DOHH2 (cell line): ENCODE measurements around the gene PCDH9.

ENCODE experiments used
- H3F3A ChIP-seq: fragments of 200-600 bp; sonication (generic), shearing (Covaris generic); 2 replicates; pipeline ENCODE4 v1.6.0; 2016; ENCODE audit warnings: antibody characterized with exemption, mild to moderate bottlenecking; ENCODE audit not compliant: control insufficient read depth, insufficient read depth
- H3K27ac ChIP-seq: fragments of 200-600 bp; sonication (generic); 2 replicates; pipeline ENCODE4 v1.5.1; 2014; ENCODE audit warnings: low read depth, mild to moderate bottlenecking, low read length, moderate library complexity
- H3K27me3 ChIP-seq: fragments of 200-600 bp; sonication (generic); 2 replicates; pipeline ENCODE4 v1.6.1; 2014; ENCODE audit warnings: mild to moderate bottlenecking, low read length, mixed read lengths; ENCODE audit not compliant: control insufficient read depth
- H3K36me3 ChIP-seq: fragments of 200-600 bp; sonication (generic); 2 replicates; pipeline ENCODE4 v1.6.1; 2014; ENCODE audit warnings: mild to moderate bottlenecking, low read length, moderate library complexity, mixed read lengths; ENCODE audit not compliant: control insufficient read depth
- H3K4me1 ChIP-seq: fragments of 200-600 bp; sonication (generic); 2 replicates; pipeline ENCODE4 v1.6.1; 2014; ENCODE audit warnings: mild to moderate bottlenecking, low read length, mixed read lengths; ENCODE audit not compliant: control insufficient read depth
- H3K4me2 ChIP-seq: fragments of 200-600 bp; sonication (generic); 2 replicates; pipeline ENCODE4 v1.6.0; 2014; ENCODE audit warnings: mild to moderate bottlenecking, low read length, moderate library complexity
- H3K4me3 ChIP-seq: fragments of 200-600 bp; sonication (generic); 2 replicates; pipeline ENCODE4 v1.5.1; 2014; ENCODE audit warnings: mild to moderate bottlenecking, low read length, mixed read lengths
- H3K79me2 ChIP-seq: fragments of 200-600 bp; sonication (generic); 2 replicates; pipeline ENCODE4 v1.6.1; 2014; ENCODE audit warnings: mild to moderate bottlenecking, low read length, mixed read lengths; ENCODE audit not compliant: control insufficient read depth
- H3K9me2 ChIP-seq: fragments of 200-600 bp; sonication (generic); replicated peaks from 2 replicates; pipeline ENCODE4 v1.6.1; 2014; ENCODE audit warnings: mild to moderate bottlenecking, low read length, mixed read lengths; ENCODE audit not compliant: control insufficient read depth
- H3K9me3 ChIP-seq: fragments of 200-600 bp; sonication (generic); 2 replicates; pipeline ENCODE4 v1.6.1; 2014; ENCODE audit warnings: antibody characterized with exemption, low read length, mixed read lengths; ENCODE audit not compliant: control insufficient read depth, insufficient read depth
- H4K20me1 ChIP-seq: fragments of 200-600 bp; sonication (generic); 2 replicates; pipeline ENCODE4 v1.6.0; 2014; ENCODE audit warnings: low read depth, mild to moderate bottlenecking, antibody characterized with exemption, low read length, moderate library complexity; ENCODE audit not compliant: control insufficient read depth, insufficient read depth
- CTCF ChIP-seq: fragments of 200-600 bp; sonication (generic); IDR thresholded peaks from one replicate; pipeline ENCODE4 v1.5.1; 2014; ENCODE audit warnings: antibody characterized with exemption, mild to moderate bottlenecking, low read depth, low read length; ENCODE audit not compliant: poor library complexity, severe bottlenecking
- EZH2phosphoT487 ChIP-seq: fragments of 200-600 bp; sonication (generic); IDR thresholded peaks from 2 replicates; pipeline ENCODE4 v1.6.1; 2017; ENCODE audit warnings: borderline replicate concordance, mild to moderate bottlenecking, antibody characterized with exemption, low read length, moderate library complexity, mixed read lengths

Gene PCDH9

GRCh38 chr13:66482836-66483235 lies 747.3 kb downstream of the PCDH9 start:
- H3K4me3 ChIP-seq: no peak overlapping the region
- no peaks in the 10 kb centered on the region for H4K20me1 ChIP-seq
- H3K4me2 ChIP-seq: no peak overlapping the region
- no peaks in the 10 kb centered on the region for H3K79me2 ChIP-seq
- H3K36me3 ChIP-seq: no peaks in the 10 kb centered on the region
- H3K4me1 ChIP-seq: no peaks in the 10 kb centered on the region
- H3K9me2 ChIP-seq: no peaks in the 10 kb centered on the region
- H3K9me3 ChIP-seq: no peaks in the 10 kb centered on the region; the same call in 1 of the 2 replicates
- no peaks in the 10 kb centered on the region for H3F3A ChIP-seq
- H3K27ac ChIP-seq: no peak overlapping the region
- TF ChIP-seq EZH2phosphoT487 (no peak), CTCF (no peak)
- H3K27me3 ChIP-seq: no peaks in the 10 kb centered on the region

- no peaks in the 10 kb centered on the region for H3K9me3 ChIP-seq
- H3K79me2 ChIP-seq: no peaks in the 10 kb centered on the region
- no peaks in the 10 kb centered on the region for H3F3A ChIP-seq
- no peaks in the 10 kb centered on the region for H3K4me1 ChIP-seq
- no peak overlapping the region for H3K4me2 ChIP-seq
- no peak for TF ChIP-seq CTCF
- TF ChIP-seq EZH2phosphoT487: no peak
- no peak overlapping the region for H3K4me3 ChIP-seq
- no peaks in the 10 kb centered on the region for H3K9me2 ChIP-seq
- no peaks in the 10 kb centered on the region for H3K27me3 ChIP-seq
- no peaks in the 10 kb centered on the region for H4K20me1 ChIP-seq
- no peak overlapping the region for H3K27ac ChIP-seq
- no peaks in the 10 kb centered on the region for H3K36me3 ChIP-seq
Observed at GRCh38 chr13:66477816-66478215, 752.3 kb downstream of the PCDH9 start.

- no peaks in the 10 kb centered on the region for H3K27me3 ChIP-seq
- TF ChIP-seq EZH2phosphoT487 (no peak), CTCF (no peak)
- H3K27ac ChIP-seq: no peak overlapping the region
- H3K4me3 ChIP-seq: no peak overlapping the region
- H3K4me1 ChIP-seq: no peaks in the 10 kb centered on the region
- H4K20me1 ChIP-seq: no peaks in the 10 kb centered on the region
- H3K9me3 ChIP-seq: no peaks in the 10 kb centered on the region
- no peaks in the 10 kb centered on the region for H3K79me2 ChIP-seq
- H3K4me2 ChIP-seq: no peak overlapping the region
- no peaks in the 10 kb centered on the region for H3K9me2 ChIP-seq
- no peaks in the 10 kb centered on the region for H3F3A ChIP-seq
- H3K36me3 ChIP-seq: no peaks in the 10 kb centered on the region
Observed at GRCh38 chr13:66475061-66475460, 755.1 kb downstream of the PCDH9 start.

DNA sequence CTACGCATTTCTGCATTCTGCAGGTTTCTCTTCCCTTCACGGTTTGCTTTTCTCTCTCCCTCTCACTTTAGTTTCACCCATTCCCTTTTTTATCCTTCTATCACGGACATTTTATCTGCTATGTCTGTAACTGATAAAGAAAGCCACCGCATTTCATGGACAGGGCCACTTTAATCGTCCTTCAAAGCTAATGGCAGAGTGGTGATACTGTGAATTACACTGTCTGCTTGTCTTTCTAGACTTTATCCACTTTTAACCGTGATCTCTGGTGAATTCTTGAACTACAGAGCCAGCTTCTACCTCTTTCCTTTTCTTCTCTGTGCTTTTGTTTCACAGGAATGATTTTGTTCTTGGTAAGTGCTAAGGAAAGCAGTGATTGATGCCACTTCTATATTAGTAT lies 760.4 kb downstream of the PCDH9 start:
- H3K9me3 ChIP-seq: no peaks in the 10 kb centered on the region; the same call in 1 of the 2 replicates
- no peaks in the 10 kb centered on the region for H3K27me3 ChIP-seq
- no peaks in the 10 kb centered on the region for H3K36me3 ChIP-seq
- H3K9me2 ChIP-seq: no peaks in the 10 kb centered on the region
- no peaks in the 10 kb centered on the region for H3K79me2 ChIP-seq
- no peaks in the 10 kb centered on the region for H4K20me1 ChIP-seq
- no peak for TF ChIP-seq EZH2phosphoT487
- no peaks in the 10 kb centered on the region for H3F3A ChIP-seq
- H3K4me1 ChIP-seq: peaks cover 8% of the 10 kb centered on the region
- no peak overlapping the region for H3K4me2 ChIP-seq
- no peak overlapping the region for H3K27ac ChIP-seq
- no peak overlapping the region for H3K4me3 ChIP-seq
